Measurements from ENCODE around the gene PRDM13. TPM values are rescaled to one million over a fixed set of nuclear protein-coding genes. Genes with fewer than 3 reads are reported as not detected.

The PRDM13 gene
- total and polyA plus RNA-seq, 2 of the 8 experiments (the other 6 are each of a cell fraction or from before 2014, with no cell fraction given) = 0.05 to 0.09 TPM

GRCh38 chr6:99563056-99563723 is 43.4 kb upstream of the PRDM13 start:
- peaks cover 0 to 2% (median 0%) of the 10 kb centered on the region in 4 experiments; a peak in 1 of 7 replicates for H3K4me1 ChIP-seq (replicated peaks in 1 of 4; ENCODE audit: control insufficient read depth in 3 of 4, insufficient read depth in 4 of 4, low read length in 3 of 4)
- DNase-seq (ENCODE audit: low read depth in 1 of 2, low spot score in 2 of 2) (no peak), FAIRE-seq (peak; percentile 7)
- H3K14ac ChIP-seq (ENCODE audit: insufficient read length) = no peak overlapping the region
- H4K8ac ChIP-seq (ENCODE audit: extremely low read depth, insufficient read depth, low read length) = no peak overlapping the region
- H2BK120ac ChIP-seq (replicated peaks; ENCODE audit: low read depth, low read length) = no peak overlapping the region
- H2BK20ac ChIP-seq (ENCODE audit: low read length) = no peak overlapping the region
- H3K9me3 ChIP-seq (ENCODE audit: insufficient read depth in 2 of 2, low read depth in 1 of 2, low read length in 1 of 2) = no peaks in the 10 kb centered on the region
- no peak overlapping the region for H2BK5ac ChIP-seq (ENCODE audit: low read depth, low read length)
- H4K91ac ChIP-seq (replicated peaks; ENCODE audit: insufficient read length, low read length) = no peak overlapping the region
- no peak overlapping the region for H3K4me3 ChIP-seq (ENCODE audit: extremely low read depth in 1 of 4, insufficient read depth in 2 of 4, low read depth in 3 of 4, low read length in 4 of 4)
- peaks cover 0 to 28% (median 6%) of the 10 kb centered on the region in 4 experiments; a peak in 4 of 8 replicates for H3K36me3 ChIP-seq (ENCODE audit: control insufficient read depth in 2 of 4, insufficient read depth in 4 of 4, low read length in 3 of 4)
- no peaks in the 10 kb centered on the region for H3K27me3 ChIP-seq (replicated peaks in 1 of 4; ENCODE audit: control insufficient read depth in 3 of 4, extremely low read depth in 1 of 4, insufficient read depth in 3 of 4, low read length in 3 of 4)
- ChIA-PET POLR2A (ENCODE audit: partially characterized antibody) (interaction anchor here (1.2 to 1.6 kb wide), 3 partner anchors 8 to 82 kb away, joined by 3 to 7 read pairs (median 4); no protein-coding TSS in a partner anchor), CTCF (ENCODE audit: partially characterized antibody) (interaction anchor here (1.4 kb wide), 1 partner anchor 49 kb away, joined by 3 read pairs; no protein-coding TSS in a partner anchor)
- no peak overlapping the region for H3K4ac ChIP-seq (replicated peaks; ENCODE audit: insufficient read length, low read depth, low read length)
- H3K79me1 ChIP-seq (ENCODE audit: low read depth, low read length) = no peaks in the 10 kb centered on the region
- peaks cover 1 to 2% of the 10 kb centered on the region in 2 experiments for H4K20me1 ChIP-seq (replicated peaks in 1 of 2; ENCODE audit: control insufficient read depth in 1 of 2, insufficient read depth in 2 of 2, low read length in 2 of 2)
- no peaks in the 10 kb centered on the region for H3K23me2 ChIP-seq (ENCODE audit: low read depth, low read length)
- H2AFZ ChIP-seq (ENCODE audit: low read length) = no peak overlapping the region
- H3K27ac ChIP-seq (ENCODE audit: low read depth, low read length) = no peak overlapping the region
- no peak overlapping the region for H3K9ac ChIP-seq (replicated peaks in 1 of 4; ENCODE audit: extremely low read depth in 1 of 4, low read depth in 3 of 4, low read length in 3 of 4)
- no peak overlapping the region for H3K18ac ChIP-seq (ENCODE audit: extremely low read depth, low read length)
- H2BK12ac ChIP-seq (ENCODE audit: low read depth, low read length) = no peak overlapping the region
- peaks cover 9 to 78% of the 10 kb centered on the region in 2 experiments; a peak in 3 of 4 replicates for H3K79me2 ChIP-seq (ENCODE audit: control insufficient read depth in 1 of 2, insufficient read depth in 2 of 2, low read length in 2 of 2)
- no peak overlapping the region for H4K5ac ChIP-seq (ENCODE audit: insufficient read length, low read depth, low read length)
- H2BK15ac ChIP-seq (ENCODE audit: low read length) = no peak overlapping the region
- no peak overlapping the region for H3K4me2 ChIP-seq (ENCODE audit: insufficient read depth in 1 of 2, low read depth in 2 of 2, low read length in 2 of 2)
- no peak overlapping the region for H3K23ac ChIP-seq (ENCODE audit: insufficient read length)
- WGBS, 2 experiments (ENCODE audit: extremely low coverage in 1 of 2, insufficient coverage in 1 of 2, insufficient read length in 1 of 2, insufficient replicate concordance in 2 of 2, low coverage in 1 of 2, low lambda C conversion rate in 2 of 2, missing lambda C conversion rate in 1 of 2) = 91% methylated on average over 4 of the region's 4 CpGs; no CpG with 5 or more reads in 1 of the 2 experiments
- no peak overlapping the region for H2AK5ac ChIP-seq (ENCODE audit: low read depth, low read length)
- H3K56ac ChIP-seq (replicated peaks; ENCODE audit: insufficient read length, low read depth, low read length) = no peak overlapping the region
- no peak for TF ChIP-seq JUN (IDR thresholded peaks at IDR 0.05; ENCODE audit: low read depth, low read length)
- no peak for TF ChIP-seq RNF2 (IDR thresholded peaks at IDR 0.05; ENCODE audit: borderline replicate concordance, low read depth, low read length, missing control alignments, poor library complexity, severe bottlenecking)
- no peak for TF ChIP-seq SRF (IDR thresholded peaks at IDR 0.05; ENCODE audit: low read depth, low read length)
- TF ChIP-seq RAD21 (IDR thresholded peaks at IDR 0.05 in 1 of 2, conservative IDR thresholded peaks at IDR 0.05 in 1 of 2; ENCODE audit: low read depth in 2 of 2, low read length in 2 of 2) = no peak
- no peak for TF ChIP-seq RBBP5 (IDR thresholded peaks at IDR 0.05; ENCODE audit: borderline replicate concordance, low read depth, low read length)
- no peak for TF ChIP-seq SP4 (IDR thresholded peaks at IDR 0.05; ENCODE audit: low read length)
- no peak for TF ChIP-seq ATF2 (IDR thresholded peaks at IDR 0.05; ENCODE audit: low read length)
- TF ChIP-seq NRF1 (IDR thresholded peaks at IDR 0.05; ENCODE audit: low read depth, low read length) = no peak
